Fibroblast of lung (primary cell): ENCODE measurements around the gene KMT2C. TPM values are rescaled to one million over a fixed set of nuclear protein-coding genes. Genes with fewer than 3 reads are reported as not detected.

Experiments used
- DNase-seq, 2 donors: peaks; one replicate each; pipeline versions ENCODE4 v3.0.0 to v3.0.0-alpha.2; 2010; ENCODE audit warnings: low read depth in 2 of 2
- H2AFZ ChIP-seq: 2 replicates; pipeline ENCODE4 v1.5.1; 2012; ENCODE audit warnings: low read length, control low read depth, inconsistent platforms
- H3K27ac ChIP-seq: 2 replicates; pipeline ENCODE4 v1.5.1; 2011; ENCODE audit warnings: low read length, control low read depth; ENCODE audit not compliant: insufficient read depth
- H3K27me3 ChIP-seq: 2 replicates; pipeline ENCODE4 v1.5.1; 2011; ENCODE audit warnings: mild to moderate bottlenecking, low read length; ENCODE audit not compliant: control insufficient read depth, insufficient read depth
- H3K36me3 ChIP-seq: 2 replicates; pipeline ENCODE4 v1.5.1; 2011; ENCODE audit warnings: low read length; ENCODE audit not compliant: control insufficient read depth, insufficient read depth
- H3K4me1 ChIP-seq: 2 replicates; pipeline ENCODE4 v1.5.1; 2011; ENCODE audit warnings: low read length; ENCODE audit not compliant: control insufficient read depth, insufficient read depth; ENCODE audit errors: extremely low read depth
- H3K4me2 ChIP-seq: 2 replicates; pipeline ENCODE4 v1.5.1; 2011; ENCODE audit warnings: low read length, control low read depth; ENCODE audit not compliant: insufficient read depth; ENCODE audit errors: extremely low read depth
- H3K4me3 ChIP-seq, 4 experiments: fragments of 200-600 bp in 1 of 4; sonication (generic) in 1 of 4; replicated peaks in 1 of 4; 2 replicates each; pipeline ENCODE4 v1.5.1; 2011 to 2016; ENCODE audit warnings: low read length in 4 of 4, low read depth in 3 of 4, mild to moderate bottlenecking in 3 of 4, control low read depth in 2 of 4, inconsistent platforms in 1 of 4, mixed read lengths in 1 of 4; ENCODE audit not compliant: insufficient read depth in 1 of 4; ENCODE audit errors: control extremely low read depth in 1 of 4
- H3K79me2 ChIP-seq: 2 replicates; pipeline ENCODE4 v1.5.1; 2012; ENCODE audit warnings: mild to moderate bottlenecking, low read length, inconsistent platforms; ENCODE audit not compliant: control insufficient read depth, insufficient read depth
- H3K9ac ChIP-seq: 2 replicates; pipeline ENCODE4 v1.5.1; 2011; ENCODE audit warnings: mild to moderate bottlenecking, low read length, control low read depth; ENCODE audit not compliant: insufficient read depth
- H3K9me3 ChIP-seq: 2 replicates; pipeline ENCODE4 v1.5.1; 2012; ENCODE audit warnings: low read depth, low read length; ENCODE audit not compliant: control insufficient read depth, insufficient read depth
- H4K20me1 ChIP-seq: 2 replicates; pipeline ENCODE4 v1.5.1; 2011; ENCODE audit warnings: low read length; ENCODE audit not compliant: control insufficient read depth, insufficient read depth; ENCODE audit errors: extremely low read depth
- EZH2 ChIP-seq: IDR thresholded peaks from 2 replicates; pipeline ENCODE4 v1.5.1; 2012; ENCODE audit warnings: low read length, control low read depth, mild to moderate bottlenecking; ENCODE audit errors: missing control alignments
- polyA plus RNA-seq, 2 donors: library from polyadenylated mRNA; depleted of rRNA in 1 of 2; stranded (reverse) in 1 of 2; unstranded in 1 of 2; fragments of >200 nt; gene quantifications; 2 replicates each; pipeline ENCODE4 v1.2.1, GENCODE V29; 2011 to 2012; ENCODE audit warnings: missing spikeins in 1 of 2
- total RNA-seq: library from RNA; depleted of rRNA; stranded (reverse); fragments of >200 nt; gene quantifications from 2 replicates; pipeline ENCODE4 v1.2.1, GENCODE V29; 2014
- TF ChIP-seq, protein P1 (sequence below), 2 donors: IDR thresholded peaks in 1 of 2; conservative IDR thresholded peaks in 1 of 2; 1 replicate in 1 of 2; 2 replicates in 1 of 2; pipeline ENCODE4 v1.5.1; 2011 to 2012; ENCODE audit warnings: low read length in 2 of 2, control low read depth in 1 of 2, inconsistent platforms in 1 of 2, low read depth in 1 of 2, mild to moderate bottlenecking in 1 of 2

Gene KMT2C
- total and polyA plus RNA-seq, 2 donors (not counting 1 experiment from before 2014, with no cell fraction given) = 11.1 to 32.4 TPM

DNA sequence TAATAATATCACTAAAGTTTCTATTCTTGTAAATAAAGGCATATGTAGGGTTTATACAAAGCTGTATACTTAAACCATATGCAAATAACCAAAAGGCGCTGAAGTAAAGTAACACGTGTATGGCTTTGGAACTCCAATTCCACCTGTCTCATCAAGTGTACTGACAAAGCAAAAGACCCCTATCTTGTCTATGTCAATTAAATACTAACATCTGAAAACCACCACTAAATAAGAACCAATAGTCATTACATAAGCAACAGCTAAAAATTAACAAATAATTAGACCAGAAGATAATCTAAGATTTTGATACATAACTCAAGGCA, 93.9 kb downstream of the KMT2C start:
- no peak overlapping the region for H2AFZ ChIP-seq
- H3K9ac ChIP-seq = no peak overlapping the region
- H3K9me3 ChIP-seq = no peaks in the 10 kb centered on the region
- H3K27me3 ChIP-seq = no peaks in the 10 kb centered on the region
- no peaks in the 10 kb centered on the region for H3K36me3 ChIP-seq
- DNase-seq = no peak
- no peak overlapping the region for H3K4me2 ChIP-seq
- H3K4me3 ChIP-seq = no peak overlapping the region
- TF ChIP-seq, protein P1, sequence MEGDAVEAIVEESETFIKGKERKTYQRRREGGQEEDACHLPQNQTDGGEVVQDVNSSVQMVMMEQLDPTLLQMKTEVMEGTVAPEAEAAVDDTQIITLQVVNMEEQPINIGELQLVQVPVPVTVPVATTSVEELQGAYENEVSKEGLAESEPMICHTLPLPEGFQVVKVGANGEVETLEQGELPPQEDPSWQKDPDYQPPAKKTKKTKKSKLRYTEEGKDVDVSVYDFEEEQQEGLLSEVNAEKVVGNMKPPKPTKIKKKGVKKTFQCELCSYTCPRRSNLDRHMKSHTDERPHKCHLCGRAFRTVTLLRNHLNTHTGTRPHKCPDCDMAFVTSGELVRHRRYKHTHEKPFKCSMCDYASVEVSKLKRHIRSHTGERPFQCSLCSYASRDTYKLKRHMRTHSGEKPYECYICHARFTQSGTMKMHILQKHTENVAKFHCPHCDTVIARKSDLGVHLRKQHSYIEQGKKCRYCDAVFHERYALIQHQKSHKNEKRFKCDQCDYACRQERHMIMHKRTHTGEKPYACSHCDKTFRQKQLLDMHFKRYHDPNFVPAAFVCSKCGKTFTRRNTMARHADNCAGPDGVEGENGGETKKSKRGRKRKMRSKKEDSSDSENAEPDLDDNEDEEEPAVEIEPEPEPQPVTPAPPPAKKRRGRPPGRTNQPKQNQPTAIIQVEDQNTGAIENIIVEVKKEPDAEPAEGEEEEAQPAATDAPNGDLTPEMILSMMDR (conservative IDR thresholded peaks at IDR 0.05 in 1 of 2, IDR thresholded peaks at IDR 0.05 in 1 of 2; ENCODE audit: low read depth in 1 of 2, low read length in 2 of 2) = no peak
- TF ChIP-seq EZH2 = no peak
- no peaks in the 10 kb centered on the region for H3K4me1 ChIP-seq
- peaks cover 22% of the 10 kb centered on the region for H3K79me2 ChIP-seq
- no peaks in the 10 kb centered on the region for H4K20me1 ChIP-seq
- no peak overlapping the region for H3K27ac ChIP-seq

DNA sequence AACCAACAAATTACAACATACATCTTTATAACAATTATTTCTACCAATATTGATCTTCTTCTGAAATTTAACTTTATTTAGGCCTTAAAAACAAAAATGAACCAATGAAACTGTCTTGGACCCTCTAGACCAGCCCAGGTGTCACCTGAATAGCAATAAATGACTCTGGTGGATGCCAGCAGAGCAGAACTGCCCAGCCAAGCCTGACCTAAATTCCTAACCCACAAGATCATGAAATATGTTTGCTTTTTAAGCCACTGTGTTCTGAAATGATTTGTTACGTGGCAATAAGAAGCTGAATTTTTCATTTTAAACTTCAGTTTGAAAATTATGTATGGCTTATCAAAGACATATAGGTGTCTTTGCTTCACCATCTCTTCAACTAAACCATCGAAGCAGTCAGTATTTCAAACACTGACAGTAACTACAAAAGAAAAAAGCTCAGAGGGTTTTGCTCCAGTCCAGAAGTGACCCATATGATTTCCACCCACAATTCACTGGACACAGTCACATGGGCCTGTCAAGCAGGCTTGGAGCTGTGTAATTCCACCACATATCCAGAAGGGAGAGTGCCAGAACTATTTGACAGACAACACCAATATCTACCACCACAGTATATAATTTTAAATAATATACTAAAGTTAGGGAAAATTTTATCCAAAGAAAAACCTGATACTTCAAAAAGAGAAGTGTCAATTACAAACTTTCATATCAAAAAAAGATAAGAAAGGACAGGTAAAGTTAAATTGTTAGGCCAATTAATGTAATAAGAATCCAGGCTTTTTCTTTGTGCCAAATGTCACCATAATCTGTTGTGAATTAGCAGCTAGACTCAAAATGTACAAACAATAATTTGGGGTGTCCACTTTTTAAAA, 94.5 kb downstream of the KMT2C start:
- Histone ChIP-seq H2AFZ (no peak overlapping the region), H3K4me1 (no peaks in the 10 kb centered on the region), H3K4me3 (no peak overlapping the region), H3K27me3 (no peaks in the 10 kb centered on the region), H3K36me3 (no peaks in the 10 kb centered on the region), H3K79me2 (peaks cover 26% of the 10 kb centered on the region), H3K27ac (no peak overlapping the region), H3K9ac (no peak overlapping the region), H4K20me1 (no peaks in the 10 kb centered on the region), H3K4me2 (no peak overlapping the region), H3K9me3 (no peaks in the 10 kb centered on the region)
- TF ChIP-seq, protein P1 (conservative IDR thresholded peaks at IDR 0.05 in 1 of 2, IDR thresholded peaks at IDR 0.05 in 1 of 2; ENCODE audit: low read depth in 1 of 2, low read length in 2 of 2) = peak; percentile 39 to 62
- no peak for TF ChIP-seq EZH2
- DNase-seq = peak; percentile 64 to 78

DNA sequence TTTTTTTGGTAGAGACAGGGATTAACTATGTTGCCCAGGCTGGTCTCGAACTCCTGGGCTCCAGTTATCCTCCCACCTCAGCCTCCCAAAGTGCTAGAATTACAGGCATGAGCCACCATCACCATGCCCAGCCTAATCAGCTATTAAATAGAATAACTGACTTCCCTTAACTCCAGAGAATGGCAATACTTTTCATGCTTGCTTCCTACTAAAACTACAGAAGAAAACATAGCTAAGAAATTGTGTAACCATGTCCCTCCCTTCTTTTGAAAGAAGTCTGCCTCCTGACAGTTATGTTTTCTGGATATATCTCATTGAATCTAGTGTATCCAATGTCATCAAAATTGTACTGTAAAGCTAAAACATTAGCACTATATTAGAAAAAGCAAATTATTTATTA, 95.6 kb downstream of the KMT2C start:
- Histone ChIP-seq H3K9ac (no peak overlapping the region), H3K4me2 (no peak overlapping the region), H3K27me3 (no peaks in the 10 kb centered on the region), H4K20me1 (no peaks in the 10 kb centered on the region), H3K79me2 (peaks cover 27% of the 10 kb centered on the region), H3K27ac (no peak overlapping the region), H3K4me1 (no peaks in the 10 kb centered on the region), H3K36me3 (no peaks in the 10 kb centered on the region), H3K9me3 (no peaks in the 10 kb centered on the region), H3K4me3 (no peak overlapping the region), H2AFZ (no peak overlapping the region)
- TF ChIP-seq, protein P1 (conservative IDR thresholded peaks at IDR 0.05 in 1 of 2, IDR thresholded peaks at IDR 0.05 in 1 of 2; ENCODE audit: low read depth in 1 of 2, low read length in 2 of 2) = no peak
- no peak for TF ChIP-seq EZH2
- DNase-seq = no peak
